Keratinocyte (primary cell): ENCODE data around the gene CTNNA3.

ENCODE experiments used
- CTCF ChIP-seq, 3 experiments: IDR thresholded peaks in 1 of 3; conservative IDR thresholded peaks in 1 of 3; optimal IDR thresholded peaks in 1 of 3; 2 replicates in 2 of 3; 3 replicates in 1 of 3; pipeline versions ENCODE3 to v1.5.1; 2011; ENCODE audit warnings: low read length in 3 of 3, mild to moderate bottlenecking in 3 of 3, moderate library complexity in 2 of 3, control low read depth in 1 of 3, inconsistent platforms in 1 of 3; ENCODE audit not compliant: insufficient read depth in 2 of 3; ENCODE audit errors: extremely low read depth in 1 of 3
- EZH2 ChIP-seq: IDR thresholded peaks from one replicate; pipeline ENCODE4 v1.6.1; 2012; ENCODE audit warnings: inconsistent platforms, mild to moderate bottlenecking, low read length, moderate library complexity

- TF ChIP-seq CTCF (optimal IDR thresholded peaks at IDR 0.05 in 1 of 3, IDR thresholded peaks at IDR 0.05 in 1 of 3, conservative IDR thresholded peaks at IDR 0.05 in 1 of 3; ENCODE audit: extremely low read depth in 1 of 3, insufficient read depth in 2 of 3, low read length in 3 of 3) (no peak), EZH2 (no peak)
Measured at GRCh38 chr10:66747451-66747850, 948.5 kb downstream of the CTNNA3 start.
